Activated CD8-positive, alpha-beta memory T cell treated with anti-CD3 and anti-CD28 coated beads, Interleukin-2, amount 10 ng/mL, durations not matched to agents 7 days and 5 days (primary cell): ENCODE results near the gene AKAP14. TPM values are rescaled to one million over a fixed set of nuclear protein-coding genes. Genes with fewer than 3 reads are reported as not detected.
A peak's percentile ranks its signal among the peaks of the same experiment; 100 is the strongest.
"Not testable (repeated sequence)": the region's sequence is repeated elsewhere in the genome, so short reads cannot be mapped to it uniquely, and the experiment has no call there.

Experiments
- ATAC-seq: fragments of 150-1000 bp; cut with Tn5 transposase; one replicate; pipeline ENCODE4 v1.10.0; 2021; ENCODE audit warnings: moderate library complexity
- CTCF ChIA-PET: fragments of 350-600 bp; sonication (Branson Sonifier 250); formaldehyde crosslinking; loops from one replicate; lab custom pipeline; 2021; ENCODE audit warnings: antibody characterized with exemption; lab: Charles Lee
- DNase-seq: peaks from one replicate; pipeline ENCODE4 v3.0.0-alpha.2; 2020
- H3K27ac Mint-ChIP-seq: one replicate; pipeline ENCODE4 v1.8.0; 2021; ENCODE audit warnings: mild to moderate bottlenecking, mixed read lengths
- H3K27me3 Mint-ChIP-seq: one replicate; pipeline ENCODE4 v1.8.0; 2021; ENCODE audit warnings: mixed read lengths
- H3K36me3 Mint-ChIP-seq: one replicate; pipeline ENCODE4 v1.8.0; 2021; ENCODE audit warnings: mild to moderate bottlenecking, mixed read lengths
- H3K4me1 Mint-ChIP-seq: one replicate; pipeline ENCODE4 v1.8.0; 2021; ENCODE audit warnings: mixed read lengths
- H3K4me3 Mint-ChIP-seq: one replicate; pipeline ENCODE4 v1.8.0; 2021; ENCODE audit warnings: mild to moderate bottlenecking, moderate library complexity, mixed read lengths
- H3K9me3 Mint-ChIP-seq: one replicate; pipeline ENCODE4 v1.8.0; 2022; ENCODE audit warnings: low read depth, mixed read lengths
- total RNA-seq, 2 experiments: library from RNA; stranded (reverse); gene quantifications; one replicate each; pipeline ENCODE4 v1.2.3, GENCODE V29; 2021

AKAP14 gene
- total RNA-seq, 2 experiments from 2014 or later: not detected

- Mint-ChIP-seq H3K27me3 (no peaks in the 10 kb centered on the region), H3K36me3 (no peaks in the 10 kb centered on the region), H3K27ac (no peak overlapping the region), H3K4me3 (peak overlapping the region; percentile 58), H3K4me1 (peaks cover 15% of the 10 kb centered on the region), H3K9me3 (no peaks in the 10 kb centered on the region)
- ATAC-seq (peak; percentile 72), DNase-seq (peak; percentile 72)
- CTCF ChIA-PET: interaction anchor here (0.7 to 2.5 kb wide), 12 partner anchors 9 to 375 kb away, joined by 3 to 12 read pairs (median 3); partner anchors contain the start of genes NDUFA1, RNF113A, RPL39 and SEPTIN6
These were observed 7.8 kb upstream of the AKAP14 start for GRCh38 chrX:119887721-119888425.

- CTCF ChIA-PET, H3K27me3 Mint-ChIP-seq, H3K9me3 Mint-ChIP-seq, H3K36me3 Mint-ChIP-seq, H3K27ac Mint-ChIP-seq, ATAC-seq, H3K4me3 Mint-ChIP-seq, DNase-seq: not testable (repeated sequence)
- peaks cover 15% of the 10 kb centered on the region for H3K4me1 Mint-ChIP-seq
These were observed 5.1 kb upstream of the AKAP14 start for GRCh38 chrX:119890626-119891025.

- H3K27me3 Mint-ChIP-seq, H3K4me3 Mint-ChIP-seq, ATAC-seq, H3K9me3 Mint-ChIP-seq, H3K36me3 Mint-ChIP-seq, DNase-seq, H3K27ac Mint-ChIP-seq, H3K4me1 Mint-ChIP-seq, CTCF ChIA-PET: not testable (repeated sequence)
These were observed 3.6 kb upstream of the AKAP14 start for GRCh38 chrX:119891961-119892692.

GRCh38 chrX:119899125-119899524 is 3.4 kb downstream of the AKAP14 start:
- no peak overlapping the region for H3K4me3 Mint-ChIP-seq
- no peaks in the 10 kb centered on the region for H3K36me3 Mint-ChIP-seq
- H3K27me3 Mint-ChIP-seq: no peaks in the 10 kb centered on the region
- CTCF ChIA-PET: no interaction called here
- H3K27ac Mint-ChIP-seq: no peak overlapping the region
- no peaks in the 10 kb centered on the region for H3K9me3 Mint-ChIP-seq
- peaks cover 5% of the 10 kb centered on the region for H3K4me1 Mint-ChIP-seq
- DNase-seq (no peak), ATAC-seq (no peak)

GRCh38 chrX:119900976-119901375 is 5.3 kb downstream of the AKAP14 start:
- no peak for DNase-seq
- Mint-ChIP-seq H3K27me3 (no peaks in the 10 kb centered on the region), H3K36me3 (no peaks in the 10 kb centered on the region), H3K4me3 (no peak overlapping the region), H3K4me1 (peaks cover 5% of the 10 kb centered on the region), H3K9me3 (no peaks in the 10 kb centered on the region), H3K27ac (no peak overlapping the region)
- ATAC-seq: no peak
- CTCF ChIA-PET: interaction anchor here (1.1 kb wide), 1 partner anchor 13 kb away, joined by 3 read pairs; no protein-coding TSS in a partner anchor

- no peaks in the 10 kb centered on the region for H3K9me3 Mint-ChIP-seq
- DNase-seq: no peak
- CTCF ChIA-PET: no interaction called here
- no peak for ATAC-seq
- H3K4me3 Mint-ChIP-seq: no peak overlapping the region
- H3K36me3 Mint-ChIP-seq: no peaks in the 10 kb centered on the region
- no peaks in the 10 kb centered on the region for H3K27me3 Mint-ChIP-seq
- H3K4me1 Mint-ChIP-seq: no peaks in the 10 kb centered on the region
- no peak overlapping the region for H3K27ac Mint-ChIP-seq
These were observed 20.6 kb downstream of the AKAP14 start for GRCh38 chrX:119916310-119916709.

- H3K27me3 Mint-ChIP-seq: no peaks in the 10 kb centered on the region
- H3K36me3 Mint-ChIP-seq: no peaks in the 10 kb centered on the region
- H3K9me3 Mint-ChIP-seq: no peaks in the 10 kb centered on the region
- no peak overlapping the region for H3K4me3 Mint-ChIP-seq
- no peak for ATAC-seq
- H3K27ac Mint-ChIP-seq: no peak overlapping the region
- H3K4me1 Mint-ChIP-seq: no peaks in the 10 kb centered on the region
- CTCF ChIA-PET: no interaction called here
- DNase-seq: no peak
These were observed 22.2 kb downstream of the AKAP14 start for GRCh38 chrX:119917877-119918276.

- Mint-ChIP-seq H3K36me3 (peaks cover 2% of the 10 kb centered on the region), H3K9me3 (no peaks in the 10 kb centered on the region), H3K4me3 (no peak overlapping the region), H3K27ac (no peak overlapping the region), H3K4me1 (no peaks in the 10 kb centered on the region), H3K27me3 (no peaks in the 10 kb centered on the region)
- CTCF ChIA-PET: no interaction called here
- DNase-seq (no peak), ATAC-seq (no peak)
These were observed 24.3 kb downstream of the AKAP14 start for GRCh38 chrX:119919835-119920585.

GRCh38 chrX:119922391-119922790 is 26.7 kb downstream of the AKAP14 start:
- H3K4me3 Mint-ChIP-seq, H3K27me3 Mint-ChIP-seq, H3K9me3 Mint-ChIP-seq, DNase-seq, CTCF ChIA-PET, H3K27ac Mint-ChIP-seq, ATAC-seq, H3K4me1 Mint-ChIP-seq: not testable (repeated sequence)
- H3K36me3 Mint-ChIP-seq: peaks cover 11% of the 10 kb centered on the region

- Mint-ChIP-seq H3K27me3 (no peaks in the 10 kb centered on the region), H3K4me1 (peaks cover 2% of the 10 kb centered on the region), H3K4me3 (no peak overlapping the region), H3K36me3 (peaks cover 11% of the 10 kb centered on the region), H3K9me3 (no peaks in the 10 kb centered on the region), H3K27ac (no peak overlapping the region)
- no peak for DNase-seq
- CTCF ChIA-PET: no interaction called here
- ATAC-seq: no peak
These were observed 39.7 kb downstream of the AKAP14 start for GRCh38 chrX:119935215-119935874.

GRCh38 chrX:119941336-119941735 is 45.6 kb downstream of the AKAP14 start:
- no peak overlapping the region for H3K27ac Mint-ChIP-seq
- H3K27me3 Mint-ChIP-seq: no peaks in the 10 kb centered on the region
- no peaks in the 10 kb centered on the region for H3K9me3 Mint-ChIP-seq
- CTCF ChIA-PET: interaction anchor here (0.6 to 1.6 kb wide), 2 partner anchors 14 to 54 kb away, joined by 3 read pairs; no protein-coding TSS in a partner anchor
- peak overlapping the region; percentile 24 for H3K4me3 Mint-ChIP-seq
- no peak for ATAC-seq
- DNase-seq: no peak
- H3K36me3 Mint-ChIP-seq: peaks cover 5% of the 10 kb centered on the region
- H3K4me1 Mint-ChIP-seq: peaks cover 24% of the 10 kb centered on the region

GRCh38 chrX:119942173-119942819 is 46.6 kb downstream of the AKAP14 start:
- Mint-ChIP-seq H3K36me3 (peaks cover 2% of the 10 kb centered on the region), H3K27me3 (no peaks in the 10 kb centered on the region), H3K4me1 (peaks cover 24% of the 10 kb centered on the region), H3K9me3 (no peaks in the 10 kb centered on the region), H3K4me3 (peak overlapping the region; percentile 92), H3K27ac (peak overlapping the region; percentile 93)
- CTCF ChIA-PET: interaction anchor here (0.8 kb wide), 1 partner anchor 9 kb away, joined by 3 read pairs; no protein-coding TSS in a partner anchor
- DNase-seq (no peak), ATAC-seq (no peak)
